Measurements from ENCODE around the gene TBL1XR1. TPM values are rescaled to one million over a fixed set of nuclear protein-coding genes. Genes with fewer than 3 reads are reported as not detected.

The TBL1XR1 gene
- total RNA-seq, 1 donor from 2014 or later: 372 TPM

- no peak for DNase-seq (ENCODE audit: low spot score)
- Mint-ChIP-seq H3K9me3 (ENCODE audit: low read depth) (no peaks in the 10 kb centered on the region), H3K4me1 (ENCODE audit: low read depth) (peaks cover 57% of the 10 kb centered on the region), H3K36me3 (ENCODE audit: low read depth) (peaks cover 2% of the 10 kb centered on the region), H3K4me3 (ENCODE audit: unreplicated experiment) (no peak overlapping the region), H3K27me3 (ENCODE audit: low read depth) (no peaks in the 10 kb centered on the region), H3K27ac (ENCODE audit: unreplicated experiment) (peak overlapping the region; percentile 11)
- TF ChIP-seq CTCF (IDR thresholded peaks at IDR 0.05): no peak
Observed at GRCh38 chr3:177179281-177180067, 17.8 kb downstream of the TBL1XR1 start.

GRCh38 chr3:177177749-177178221 is 19.5 kb downstream of the TBL1XR1 start:
- peak overlapping the region; percentile 55 for H3K27ac Mint-ChIP-seq (ENCODE audit: unreplicated experiment)
- peaks cover 63% of the 10 kb centered on the region for H3K4me1 Mint-ChIP-seq (ENCODE audit: low read depth)
- H3K4me3 Mint-ChIP-seq (ENCODE audit: unreplicated experiment): no peak overlapping the region
- H3K36me3 Mint-ChIP-seq (ENCODE audit: low read depth): peaks cover 2% of the 10 kb centered on the region
- H3K9me3 Mint-ChIP-seq (ENCODE audit: low read depth): no peaks in the 10 kb centered on the region
- H3K27me3 Mint-ChIP-seq (ENCODE audit: low read depth): no peaks in the 10 kb centered on the region
- no peak for DNase-seq (ENCODE audit: low spot score)
- TF ChIP-seq CTCF (IDR thresholded peaks at IDR 0.05): no peak

DNA sequence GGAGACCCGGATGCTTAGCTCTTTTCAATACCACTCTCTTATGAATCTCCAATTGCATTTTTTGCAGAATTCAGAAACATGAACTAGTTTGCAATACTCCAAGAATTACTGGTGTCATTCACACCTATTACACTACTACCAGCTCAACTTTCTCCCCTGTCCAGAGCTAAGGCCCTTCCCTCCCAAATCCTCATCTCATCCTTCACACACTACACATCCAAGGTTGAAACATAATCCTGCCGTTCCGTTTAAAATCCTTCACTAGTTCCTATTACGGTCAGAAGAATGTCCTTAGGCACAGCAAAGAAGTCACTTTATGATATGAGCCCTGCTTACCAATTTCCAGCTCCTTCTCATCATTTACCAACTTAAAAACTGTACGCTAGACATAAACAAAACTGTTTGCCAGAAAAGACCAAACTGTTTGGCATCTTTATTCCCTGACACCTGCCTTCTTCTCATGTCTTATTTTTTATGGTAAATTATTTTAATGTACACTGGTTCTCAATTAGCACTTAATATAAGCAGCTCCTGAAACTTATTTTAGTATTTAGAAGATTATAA is 22.6 kb downstream of the TBL1XR1 start:
- DNase-seq (ENCODE audit: low spot score): no peak
- peaks cover 54% of the 10 kb centered on the region for H3K4me1 Mint-ChIP-seq (ENCODE audit: low read depth)
- peak overlapping the region; percentile 72 for H3K27ac Mint-ChIP-seq (ENCODE audit: unreplicated experiment)
- no peaks in the 10 kb centered on the region for H3K27me3 Mint-ChIP-seq (ENCODE audit: low read depth)
- H3K36me3 Mint-ChIP-seq (ENCODE audit: low read depth): peaks cover 8% of the 10 kb centered on the region
- no peak for TF ChIP-seq CTCF (IDR thresholded peaks at IDR 0.05)
- H3K9me3 Mint-ChIP-seq (ENCODE audit: low read depth): no peaks in the 10 kb centered on the region
- no peak overlapping the region for H3K4me3 Mint-ChIP-seq (ENCODE audit: unreplicated experiment)

DNA sequence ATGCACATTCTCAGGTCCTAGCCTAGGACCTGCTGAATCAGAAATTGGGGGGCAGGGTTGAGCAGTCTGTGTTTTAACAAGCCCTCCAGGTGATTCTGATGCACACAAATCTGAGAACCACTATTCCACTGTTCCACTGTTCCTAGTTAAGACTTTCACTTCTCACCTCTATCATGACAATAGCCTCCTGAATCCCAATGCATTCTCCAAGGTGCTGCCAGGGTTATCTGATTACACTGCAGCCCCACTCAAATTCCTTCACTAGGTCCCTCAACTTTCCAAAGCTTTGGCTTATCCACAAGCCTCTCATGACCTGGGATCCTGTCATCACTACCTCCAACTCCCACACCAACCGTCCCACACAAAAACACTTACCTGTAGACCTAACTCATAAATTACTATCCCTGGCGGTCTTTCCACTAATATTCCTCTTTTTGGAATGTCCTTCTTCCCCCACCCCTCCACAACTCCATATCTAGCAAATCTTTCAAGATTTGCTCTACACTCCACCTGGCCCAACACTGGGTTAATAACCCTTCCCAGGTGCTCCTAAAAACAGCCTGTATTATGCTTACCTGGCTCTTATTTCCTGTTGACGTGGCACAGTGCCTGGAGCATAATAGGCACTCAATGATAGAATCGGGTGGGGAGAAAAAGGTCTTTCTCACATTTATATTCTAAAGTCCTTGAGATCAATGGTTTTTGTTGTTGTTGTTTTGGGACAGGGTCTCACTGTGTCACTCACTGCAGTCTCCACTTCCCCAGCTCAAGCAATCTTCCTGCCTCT is 27.2 kb downstream of the TBL1XR1 start:
- Mint-ChIP-seq H3K27ac (ENCODE audit: unreplicated experiment) (peak overlapping the region; percentile 55), H3K36me3 (ENCODE audit: low read depth) (peaks cover 14% of the 10 kb centered on the region), H3K4me3 (ENCODE audit: unreplicated experiment) (no peak overlapping the region), H3K27me3 (ENCODE audit: low read depth) (no peaks in the 10 kb centered on the region), H3K9me3 (ENCODE audit: low read depth) (no peaks in the 10 kb centered on the region), H3K4me1 (ENCODE audit: low read depth) (peaks cover 63% of the 10 kb centered on the region)
- DNase-seq (ENCODE audit: low spot score): no peak
- no peak for TF ChIP-seq CTCF (IDR thresholded peaks at IDR 0.05)

- TF ChIP-seq CTCF (IDR thresholded peaks at IDR 0.05): no peak
- no peaks in the 10 kb centered on the region for H3K9me3 Mint-ChIP-seq (ENCODE audit: low read depth)
- DNase-seq (ENCODE audit: low spot score): no peak
- H3K27me3 Mint-ChIP-seq (ENCODE audit: low read depth): no peaks in the 10 kb centered on the region
- H3K27ac Mint-ChIP-seq (ENCODE audit: unreplicated experiment): no peak overlapping the region
- H3K36me3 Mint-ChIP-seq (ENCODE audit: low read depth): peaks cover 14% of the 10 kb centered on the region
- H3K4me3 Mint-ChIP-seq (ENCODE audit: unreplicated experiment): no peak overlapping the region
- H3K4me1 Mint-ChIP-seq (ENCODE audit: low read depth): peaks cover 64% of the 10 kb centered on the region
Observed at GRCh38 chr3:177168431-177168830, 28.9 kb downstream of the TBL1XR1 start.
